Natural killer cell (primary cell): ENCODE results near the gene SORCS2. TPM values are rescaled to one million over a fixed set of nuclear protein-coding genes. Genes with fewer than 3 reads are reported as not detected.

Experiments used
- ATAC-seq, 3 donors: fragments of 150-1000 bp in 2 of 3; fragments of 200-7000 bp in 1 of 3; cut with Tn5 transposase; 1 replicate in 1 of 3; 2 replicates in 2 of 3; pipeline ENCODE4 v1.10.0; 2021; ENCODE audit warnings: mild to moderate bottlenecking in 2 of 3, moderate library complexity in 2 of 3
- DNase-seq, 2 donors: peaks; one replicate each; pipeline versions ENCODE4 v3.0.0 to v3.0.0-alpha.2; 2013 to 2021; ENCODE audit warnings: mixed read lengths in 1 of 2
- H3K27ac ChIP-seq: one replicate; pipeline ENCODE4 v1.5.1; 2013; ENCODE audit warnings: mild to moderate bottlenecking, low read length
- H3K27me3 ChIP-seq: one replicate; pipeline ENCODE4 v1.6.1; 2013; ENCODE audit warnings: low read length; ENCODE audit not compliant: control insufficient read depth, insufficient read depth
- H3K36me3 ChIP-seq: one replicate; pipeline ENCODE4 v1.6.1; 2013; ENCODE audit warnings: low read length; ENCODE audit not compliant: control insufficient read depth, insufficient read depth
- H3K4me1 ChIP-seq: one replicate; pipeline ENCODE4 v1.6.1; 2013; ENCODE audit warnings: low read length; ENCODE audit not compliant: control insufficient read depth, insufficient read depth
- H3K4me3 ChIP-seq: one replicate; pipeline ENCODE4 v1.5.1; 2013; ENCODE audit warnings: low read length
- H3K9me3 ChIP-seq: one replicate; pipeline ENCODE4 v1.6.1; 2013; ENCODE audit warnings: low read length; ENCODE audit not compliant: control insufficient read depth, insufficient read depth
- H3K27ac Mint-ChIP-seq, 2 donors: one replicate each; pipeline ENCODE4 v1.8.0; 2022; ENCODE audit warnings: mild to moderate bottlenecking in 2 of 2, mixed read lengths in 2 of 2, moderate library complexity in 1 of 2
- H3K27me3 Mint-ChIP-seq, 2 donors: one replicate each; pipeline ENCODE4 v1.8.0; 2022; ENCODE audit warnings: low read depth in 2 of 2, mixed read lengths in 2 of 2
- H3K36me3 Mint-ChIP-seq: one replicate; pipeline ENCODE4 v1.8.0; 2022; ENCODE audit warnings: mixed read lengths
- H3K4me1 Mint-ChIP-seq, 2 donors: one replicate each; pipeline ENCODE4 v1.8.0; 2022; ENCODE audit warnings: mixed read lengths in 2 of 2
- H3K4me3 Mint-ChIP-seq: one replicate; pipeline ENCODE4 v1.8.0; 2022; ENCODE audit warnings: mild to moderate bottlenecking, moderate library complexity, mixed read lengths
- H3K9me3 Mint-ChIP-seq, 2 donors: one replicate each; pipeline ENCODE4 v1.8.0; 2022; ENCODE audit warnings: mixed read lengths in 2 of 2
- WGBS: methylation state at CpG from one replicate; pipeline ENCODE4 v1.1.7; 2013; ENCODE audit warnings: missing lambda C conversion rate; ENCODE audit not compliant: insufficient coverage; 5-methylcytosine and 5-hydroxymethylcytosine counted together
- intact Hi-C: fragments of 100-400 bp; cut with micrococcal nuclease; formaldehyde crosslinking; loops from one replicate; pipeline ENCODE4 v1.14.2; 2022
- total RNA-seq, 4 donors: library from RNA; stranded (reverse); fragments of 120-200 nt in 1 of 4; gene quantifications; one replicate each; pipeline versions ENCODE4 v1.2.3 to v1.2.4, GENCODE V29; 2013 to 2022
- TF ChIP-seq, protein P1 (sequence below): fragments of 200-600 bp; IDR thresholded peaks from one replicate; pipeline ENCODE4 v1.8.0; 2022; ENCODE audit warnings: antibody characterized with exemption

Gene SORCS2
- 1 to 10 TPM; 1.2 to 2.5 (median 1.4) TPM for total RNA-seq
- 0.59 TPM for total RNA-seq (2013)

DNA sequence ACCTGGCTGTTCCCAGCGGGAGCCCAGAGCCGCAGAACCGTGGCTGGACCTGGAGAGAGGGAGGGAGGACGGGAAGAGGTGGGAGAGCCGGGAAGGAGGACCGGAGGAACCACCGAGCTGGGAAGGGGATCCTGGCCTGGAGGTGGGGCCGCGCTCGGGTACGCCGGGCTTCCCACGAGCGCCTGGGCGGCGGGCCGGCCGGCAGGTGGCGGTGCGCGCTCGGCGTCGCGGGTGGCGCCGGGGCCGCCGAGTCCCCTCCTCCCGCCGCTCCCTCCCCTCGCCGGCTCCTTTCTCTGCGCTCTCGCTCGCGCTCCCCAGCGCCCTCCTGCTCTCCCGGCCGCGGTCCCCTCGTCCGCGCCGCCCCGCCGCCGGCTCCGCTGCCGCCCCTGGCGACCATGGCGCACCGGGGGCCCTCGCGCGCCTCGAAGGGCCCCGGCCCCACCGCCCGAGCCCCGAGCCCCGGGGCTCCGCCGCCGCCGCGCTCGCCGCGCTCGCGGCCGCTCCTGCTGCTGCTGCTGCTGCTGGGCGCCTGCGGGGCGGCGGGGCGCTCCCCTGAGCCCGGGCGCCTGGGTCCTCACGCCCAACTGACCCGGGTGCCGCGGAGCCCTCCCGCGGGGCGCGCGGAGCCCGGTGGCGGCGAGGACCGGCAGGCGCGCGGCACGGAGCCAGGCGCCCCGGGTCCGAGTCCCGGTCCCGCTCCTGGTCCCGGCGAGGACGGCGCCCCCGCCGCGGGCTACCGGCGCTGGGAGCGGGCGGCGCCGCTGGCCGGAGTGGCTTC lies at the start of gene SORCS2:
SORCS2 (plus strand) TSS at position 287 of the 778 bp plus-strand sequence.
- intact Hi-C loops: loop anchor here (1.0 to 10.0 kb wide), 4 partner anchors 142 to 792 kb away; no protein-coding TSS in a partner anchor
- H3K36me3 ChIP-seq: no peaks in the 10 kb centered on the region
- peak; percentile 66 to 68 for DNase-seq
- 1% methylated on average over 116 of the region's 116 CpGs for WGBS
- peaks cover 9% of the 10 kb centered on the region for H3K4me1 ChIP-seq
- peak; percentile 78 to 96 (median 96) for ATAC-seq
- no peak within 1 kb of the TSS for H3K27ac Mint-ChIP-seq
- no peaks in the 10 kb centered on the region for H3K4me1 Mint-ChIP-seq
- H3K9me3 ChIP-seq: no peaks in the 10 kb centered on the region
- H3K4me3 Mint-ChIP-seq: peak within 1 kb of the TSS; percentile 56
- no peak within 1 kb of the TSS for H3K4me3 ChIP-seq
- H3K36me3 Mint-ChIP-seq: no peaks in the 10 kb centered on the region
- no peaks in the 10 kb centered on the region for H3K9me3 Mint-ChIP-seq
- H3K27me3 Mint-ChIP-seq: peaks cover 42 to 46% of the 10 kb centered on the region in 2 donors
- TF ChIP-seq, protein P1, sequence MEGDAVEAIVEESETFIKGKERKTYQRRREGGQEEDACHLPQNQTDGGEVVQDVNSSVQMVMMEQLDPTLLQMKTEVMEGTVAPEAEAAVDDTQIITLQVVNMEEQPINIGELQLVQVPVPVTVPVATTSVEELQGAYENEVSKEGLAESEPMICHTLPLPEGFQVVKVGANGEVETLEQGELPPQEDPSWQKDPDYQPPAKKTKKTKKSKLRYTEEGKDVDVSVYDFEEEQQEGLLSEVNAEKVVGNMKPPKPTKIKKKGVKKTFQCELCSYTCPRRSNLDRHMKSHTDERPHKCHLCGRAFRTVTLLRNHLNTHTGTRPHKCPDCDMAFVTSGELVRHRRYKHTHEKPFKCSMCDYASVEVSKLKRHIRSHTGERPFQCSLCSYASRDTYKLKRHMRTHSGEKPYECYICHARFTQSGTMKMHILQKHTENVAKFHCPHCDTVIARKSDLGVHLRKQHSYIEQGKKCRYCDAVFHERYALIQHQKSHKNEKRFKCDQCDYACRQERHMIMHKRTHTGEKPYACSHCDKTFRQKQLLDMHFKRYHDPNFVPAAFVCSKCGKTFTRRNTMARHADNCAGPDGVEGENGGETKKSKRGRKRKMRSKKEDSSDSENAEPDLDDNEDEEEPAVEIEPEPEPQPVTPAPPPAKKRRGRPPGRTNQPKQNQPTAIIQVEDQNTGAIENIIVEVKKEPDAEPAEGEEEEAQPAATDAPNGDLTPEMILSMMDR: peak; percentile 66
- no peak within 1 kb of the TSS for H3K27ac ChIP-seq
- H3K27me3 ChIP-seq: peaks cover 29% of the 10 kb centered on the region

DNA sequence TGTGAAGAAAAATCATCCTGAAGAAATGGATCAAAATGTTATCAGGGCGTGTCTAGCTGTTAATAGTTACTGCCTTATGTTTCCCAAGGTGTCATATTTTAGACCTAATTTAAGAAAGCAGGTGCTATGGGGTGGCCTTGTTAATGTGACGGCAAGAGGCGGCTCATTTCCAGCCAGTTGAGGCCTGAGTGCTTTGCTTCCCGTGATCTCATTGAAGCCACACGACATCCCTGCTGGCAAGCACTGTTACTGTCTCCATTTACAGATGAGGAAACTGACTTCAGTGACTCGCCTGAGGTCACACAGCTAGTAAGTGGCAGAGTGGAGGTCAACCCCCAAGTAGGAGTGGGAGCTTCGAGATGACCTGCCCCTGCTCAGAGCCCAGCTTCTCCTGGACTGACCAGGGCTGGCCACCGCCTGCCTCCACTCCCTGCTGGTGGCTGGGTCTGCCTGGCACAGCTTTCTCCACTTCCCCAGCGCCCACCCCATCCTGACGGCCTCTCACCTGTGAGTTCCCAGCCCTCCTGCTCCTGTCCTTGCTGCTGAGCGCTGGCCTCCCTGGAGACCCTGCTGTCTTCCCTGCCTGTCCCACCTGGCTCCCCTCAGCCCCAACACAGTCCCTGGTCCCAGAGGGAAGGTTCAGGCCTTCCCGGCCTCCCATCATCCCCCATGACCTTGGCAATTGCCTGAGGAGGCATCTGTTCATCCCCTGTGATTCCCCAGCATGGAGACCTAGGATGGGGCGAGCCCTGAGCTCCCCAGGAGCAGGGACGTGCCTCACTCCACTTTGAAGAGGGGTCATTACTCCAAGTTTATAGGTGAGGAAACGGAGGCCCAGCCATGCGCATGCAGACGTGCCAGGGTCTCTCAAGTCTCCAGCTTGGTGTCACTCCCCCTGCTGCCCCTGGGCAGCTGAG lies 47.7 kb upstream of the SORCS2 start:
- no peaks in the 10 kb centered on the region for H3K4me1 Mint-ChIP-seq
- H3K9me3 Mint-ChIP-seq: no peaks in the 10 kb centered on the region
- ATAC-seq: peak in 1 of 3 donors; percentile 19
- intact Hi-C loops: no loop called here
- Histone ChIP-seq H3K27me3 (no peaks in the 10 kb centered on the region), H3K27ac (no peak overlapping the region), H3K36me3 (no peaks in the 10 kb centered on the region), H3K9me3 (no peaks in the 10 kb centered on the region), H3K4me3 (no peak overlapping the region), H3K4me1 (no peaks in the 10 kb centered on the region)
- no peak for DNase-seq
- TF ChIP-seq, protein P1: no peak
- peaks cover 8 to 10% of the 10 kb centered on the region in 2 donors for H3K27me3 Mint-ChIP-seq
- no peak overlapping the region for H3K4me3 Mint-ChIP-seq
- 81% methylated on average over 17 of the region's 17 CpGs for WGBS
- no peaks in the 10 kb centered on the region for H3K36me3 Mint-ChIP-seq
- H3K27ac Mint-ChIP-seq: no peak overlapping the region

DNA sequence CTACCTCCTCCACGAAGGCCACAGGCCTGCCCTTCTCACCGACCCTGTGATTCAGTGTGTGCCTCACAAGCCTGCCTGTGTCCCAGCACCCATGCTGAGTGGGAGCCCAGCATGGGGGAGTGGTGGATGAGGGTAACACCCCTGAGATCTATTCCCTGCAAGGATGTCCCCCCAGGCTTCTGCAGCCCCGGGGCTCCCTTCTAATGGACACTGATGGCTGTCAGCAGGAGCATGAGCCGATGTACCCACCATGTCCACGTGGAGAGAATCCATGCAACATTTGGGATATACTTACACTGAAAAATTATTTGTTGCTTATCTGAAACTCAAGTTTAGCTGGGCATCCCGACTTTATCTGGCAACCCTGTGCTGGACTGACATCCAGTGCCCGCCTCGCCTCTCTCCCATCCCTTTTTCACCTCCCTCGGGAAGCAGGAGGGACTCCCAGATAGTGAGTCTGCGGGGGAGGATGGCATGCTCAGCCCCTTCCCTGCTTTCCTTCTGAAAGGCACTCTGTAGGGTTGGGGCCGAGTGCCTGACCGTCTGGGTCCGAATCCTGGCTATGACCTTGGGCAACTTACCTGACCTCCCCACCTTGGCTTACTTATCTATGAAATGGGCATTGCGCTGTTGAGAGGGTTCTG lies 46.9 kb upstream of the SORCS2 start:
- no peak overlapping the region for H3K4me3 Mint-ChIP-seq
- Histone ChIP-seq H3K27ac (no peak overlapping the region), H3K9me3 (no peaks in the 10 kb centered on the region), H3K36me3 (no peaks in the 10 kb centered on the region), H3K4me1 (no peaks in the 10 kb centered on the region), H3K4me3 (no peak overlapping the region), H3K27me3 (no peaks in the 10 kb centered on the region)
- no peaks in the 10 kb centered on the region for H3K36me3 Mint-ChIP-seq
- no peak for ATAC-seq
- H3K4me1 Mint-ChIP-seq: no peaks in the 10 kb centered on the region
- no peaks in the 10 kb centered on the region for H3K9me3 Mint-ChIP-seq
- intact Hi-C loops: no loop called here
- H3K27me3 Mint-ChIP-seq: peaks cover 10% of the 10 kb centered on the region in 2 donors
- H3K27ac Mint-ChIP-seq: no peak overlapping the region
- TF ChIP-seq, protein P1: no peak
- WGBS: 75% methylated on average over 14 of the region's 14 CpGs
- DNase-seq: no peak
